Upper lobe of left lung (tissue), 6 donors: ENCODE measurements around the gene PLOD1. TPM values are rescaled to one million over a fixed set of nuclear protein-coding genes. Genes with fewer than 3 reads are reported as not detected.

Source experiments
- ATAC-seq, 2 donors: fragments of 200-7000 bp; cut with Tn5 transposase; one replicate each; pipeline ENCODE4 v1.9.1; 2022; ENCODE audit warnings: mild to moderate bottlenecking in 2 of 2, moderate library complexity in 2 of 2; ENCODE audit not compliant: low FRiP score in 2 of 2
- DNase-seq, 2 donors: peaks; one replicate each; pipeline ENCODE4 v3.0.0-alpha.2; 2019 to 2020
- H3K27ac ChIP-seq, 4 donors: fragments of 200-600 bp; sonication (generic); one replicate each; pipeline ENCODE4 v1.5.1; 2016 to 2019
- H3K27me3 ChIP-seq, 4 donors: fragments of 200-600 bp; sonication (generic); one replicate each; pipeline ENCODE4 v1.5.1; 2017 to 2019
- H3K36me3 ChIP-seq, 4 donors: fragments of 200-600 bp; sonication (generic); one replicate each; pipeline ENCODE4 v1.5.1; 2016 to 2019
- H3K4me1 ChIP-seq, 4 donors: fragments of 200-600 bp; sonication (generic); one replicate each; pipeline ENCODE4 v1.5.1; 2018 to 2019
- H3K4me3 ChIP-seq, 4 donors: fragments of 200-600 bp; sonication (generic); one replicate each; pipeline ENCODE4 v1.5.1; 2017 to 2019; ENCODE audit warnings: mild to moderate bottlenecking in 2 of 4, moderate library complexity in 1 of 4
- H3K9me3 ChIP-seq, 4 donors: fragments of 200-600 bp; sonication (generic); one replicate each; pipeline ENCODE4 v1.5.1; 2018 to 2019
- EP300 ChIP-seq, 4 donors: sonication (generic); formaldehyde crosslinking; IDR thresholded peaks; one replicate each; pipeline ENCODE4 v1.5.1; 2017; ENCODE audit warnings: antibody characterized with exemption in 4 of 4, control low read depth in 2 of 4
- POLR2A ChIP-seq, 4 donors: fragments of 450-650 bp; IDR thresholded peaks; one replicate each; pipeline ENCODE4 v1.5.1; 2016 to 2017; ENCODE audit warnings: antibody characterized with exemption in 4 of 4, mild to moderate bottlenecking in 2 of 4
- POLR2AphosphoS5 ChIP-seq, 2 donors: sonication (generic); formaldehyde crosslinking; IDR thresholded peaks; one replicate each; pipeline ENCODE4 v1.5.1; 2017; ENCODE audit warnings: antibody characterized with exemption in 2 of 2
- WGBS, 2 donors: methylation state at CpG; one replicate each; pipeline ENCODE4 v1.1.5; 2017 to 2018; 5-methylcytosine and 5-hydroxymethylcytosine counted together
- total RNA-seq, 6 donors: library from RNA; depleted of rRNA in 4 of 6; stranded (reverse); fragments of >200 nt in 4 of 6; gene quantifications; one replicate each; pipeline versions ENCODE4 v1.1.0 to v1.2.1, GENCODE V29; 2016 to 2021
- TF ChIP-seq, protein P1 (sequence below), 6 experiments: fragments of 450-650 bp in 4 of 6; fragments of 200-600 bp in 2 of 6; sonication (generic) in 2 of 6; IDR thresholded peaks; one replicate each; pipeline ENCODE4 v1.5.1; 2016 to 2019; ENCODE audit warnings: antibody characterized with exemption in 6 of 6
- donor health status: DM: no; HTN: no; CAD: no; lungs with moderate emphysema.
- donor health status: DM: no; HTN: yes; CAD: no; lungs with severe emphysema.

The PLOD1 gene
- total RNA-seq, 6 donors from 2014 or later: 31.4 to 99.0 (median 52.8) TPM

DNA sequence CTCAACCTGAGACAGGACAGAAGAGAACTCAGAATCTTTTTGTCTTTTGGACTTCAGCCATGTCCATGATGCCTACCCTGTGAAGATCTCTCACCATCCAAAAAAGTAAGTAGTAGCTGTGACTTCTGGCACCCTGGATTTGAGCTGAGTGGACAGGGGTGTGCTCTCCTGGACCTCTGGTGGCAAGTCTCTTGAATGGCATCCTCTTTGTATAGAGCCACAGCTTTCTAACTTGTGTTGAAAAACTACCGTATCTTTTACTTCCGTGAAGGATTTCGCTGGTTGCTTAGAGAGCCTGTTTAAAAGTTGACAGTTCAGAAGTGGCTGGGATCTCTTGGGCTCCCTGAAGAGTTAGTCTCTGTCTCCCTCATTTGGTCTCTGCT lies 47.5 kb downstream of the PLOD1 start:
- no peak for TF ChIP-seq EP300 (IDR thresholded peaks at IDR 0.05)
- TF ChIP-seq, protein P1, sequence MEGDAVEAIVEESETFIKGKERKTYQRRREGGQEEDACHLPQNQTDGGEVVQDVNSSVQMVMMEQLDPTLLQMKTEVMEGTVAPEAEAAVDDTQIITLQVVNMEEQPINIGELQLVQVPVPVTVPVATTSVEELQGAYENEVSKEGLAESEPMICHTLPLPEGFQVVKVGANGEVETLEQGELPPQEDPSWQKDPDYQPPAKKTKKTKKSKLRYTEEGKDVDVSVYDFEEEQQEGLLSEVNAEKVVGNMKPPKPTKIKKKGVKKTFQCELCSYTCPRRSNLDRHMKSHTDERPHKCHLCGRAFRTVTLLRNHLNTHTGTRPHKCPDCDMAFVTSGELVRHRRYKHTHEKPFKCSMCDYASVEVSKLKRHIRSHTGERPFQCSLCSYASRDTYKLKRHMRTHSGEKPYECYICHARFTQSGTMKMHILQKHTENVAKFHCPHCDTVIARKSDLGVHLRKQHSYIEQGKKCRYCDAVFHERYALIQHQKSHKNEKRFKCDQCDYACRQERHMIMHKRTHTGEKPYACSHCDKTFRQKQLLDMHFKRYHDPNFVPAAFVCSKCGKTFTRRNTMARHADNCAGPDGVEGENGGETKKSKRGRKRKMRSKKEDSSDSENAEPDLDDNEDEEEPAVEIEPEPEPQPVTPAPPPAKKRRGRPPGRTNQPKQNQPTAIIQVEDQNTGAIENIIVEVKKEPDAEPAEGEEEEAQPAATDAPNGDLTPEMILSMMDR (IDR thresholded peaks at IDR 0.05): peak in 2 of 6 experiments; percentile 33 to 41
- no peak for DNase-seq
- ATAC-seq: no peak
- H3K4me3 ChIP-seq: no peak overlapping the region
- WGBS, 2 donors: 55 to 94% methylated on average over 3 of the region's 3 CpGs
- H3K27me3 ChIP-seq: no peaks in the 10 kb centered on the region
- peaks cover 0 to 42% (median 21%) of the 10 kb centered on the region in 4 donors for H3K36me3 ChIP-seq
- H3K4me1 ChIP-seq: peaks cover 27 to 54% (median 42%) of the 10 kb centered on the region in 4 donors
- no peaks in the 10 kb centered on the region for H3K9me3 ChIP-seq
- no peak overlapping the region for H3K27ac ChIP-seq

DNA sequence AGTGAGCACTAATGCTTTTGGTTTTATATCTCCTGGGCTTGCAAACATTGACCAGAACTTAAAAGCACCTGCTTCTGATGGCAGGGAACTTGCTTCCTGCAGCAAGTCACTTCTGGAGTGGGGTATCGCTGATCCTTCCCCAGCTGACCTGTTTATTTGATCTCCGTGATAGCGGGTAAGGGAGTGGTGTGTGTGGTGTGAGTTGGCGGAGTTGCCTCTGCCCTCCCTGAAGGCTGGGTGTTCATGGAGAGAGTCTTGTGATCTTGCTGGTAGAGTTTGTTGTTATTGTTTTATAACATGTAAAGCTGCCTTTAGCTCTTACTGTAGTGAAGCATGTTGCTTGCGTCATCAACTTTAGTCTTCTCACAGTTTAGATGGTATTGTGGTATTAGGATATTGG lies 49.6 kb downstream of the PLOD1 start:
- no peaks in the 10 kb centered on the region for H3K27me3 ChIP-seq
- TF ChIP-seq POLR2A (IDR thresholded peaks at IDR 0.05): no peak
- TF ChIP-seq, protein P1 (IDR thresholded peaks at IDR 0.05): no peak
- no peak for TF ChIP-seq POLR2AphosphoS5 (IDR thresholded peaks at IDR 0.05)
- no peak for TF ChIP-seq EP300 (IDR thresholded peaks at IDR 0.05)
- DNase-seq (no peak), ATAC-seq (no peak)
- 87 to 89% methylated on average over 5 of the region's 5 CpGs for WGBS, 2 donors
- no peaks in the 10 kb centered on the region for H3K9me3 ChIP-seq
- peaks cover 4 to 55% (median 25%) of the 10 kb centered on the region in 4 donors for H3K36me3 ChIP-seq
- H3K27ac ChIP-seq: peak overlapping the region in 3 of 4 donors; percentile 61 to 81 (median 64)
- H3K4me3 ChIP-seq: no peak overlapping the region
- H3K4me1 ChIP-seq: peaks cover 24 to 50% (median 36%) of the 10 kb centered on the region in 4 donors

GRCh38 chr1:11984576-11984975 lies 50.1 kb downstream of the PLOD1 start:
- H3K4me1 ChIP-seq: peaks cover 19 to 45% (median 31%) of the 10 kb centered on the region in 4 donors
- H3K27me3 ChIP-seq: no peaks in the 10 kb centered on the region
- ATAC-seq (no peak), DNase-seq (no peak)
- no peaks in the 10 kb centered on the region for H3K9me3 ChIP-seq
- TF ChIP-seq, protein P1 (IDR thresholded peaks at IDR 0.05): no peak
- TF ChIP-seq POLR2A (IDR thresholded peaks at IDR 0.05): no peak
- no peak for TF ChIP-seq EP300 (IDR thresholded peaks at IDR 0.05)
- TF ChIP-seq POLR2AphosphoS5 (IDR thresholded peaks at IDR 0.05): no peak
- no peak overlapping the region for H3K4me3 ChIP-seq
- H3K36me3 ChIP-seq: peaks cover 5 to 60% (median 30%) of the 10 kb centered on the region in 4 donors
- 90 to 94% methylated on average over 6 of the region's 6 CpGs for WGBS, 2 donors
- peak overlapping the region in 3 of 4 donors; percentile 61 to 81 (median 64) for H3K27ac ChIP-seq

- WGBS, 2 donors: 87 to 91% methylated on average over 2 to 3 of the region's 3 CpGs
- H3K27ac ChIP-seq: peak overlapping the region; percentile 67 to 86 (median 80)
- no peak for TF ChIP-seq POLR2AphosphoS5 (IDR thresholded peaks at IDR 0.05)
- ATAC-seq (no peak), DNase-seq (no peak)
- no peaks in the 10 kb centered on the region for H3K27me3 ChIP-seq
- H3K9me3 ChIP-seq: no peaks in the 10 kb centered on the region
- peaks cover 10 to 66% (median 36%) of the 10 kb centered on the region in 4 donors for H3K36me3 ChIP-seq
- H3K4me1 ChIP-seq: peaks cover 20 to 48% (median 33%) of the 10 kb centered on the region in 4 donors
- H3K4me3 ChIP-seq: no peak overlapping the region
Measured at GRCh38 chr1:11985171-11985570, 50.7 kb downstream of the PLOD1 start.

GRCh38 chr1:11985851-11986250 lies 51.3 kb downstream of the PLOD1 start:
- Histone ChIP-seq H3K4me3 (no peak overlapping the region), H3K4me1 (peaks cover 24 to 50% (median 31%) of the 10 kb centered on the region in 4 donors), H3K9me3 (no peaks in the 10 kb centered on the region), H3K36me3 (peaks cover 14 to 72% (median 41%) of the 10 kb centered on the region in 4 donors), H3K27me3 (no peaks in the 10 kb centered on the region), H3K27ac (peak overlapping the region; percentile 67 to 86 (median 80))
- TF ChIP-seq POLR2AphosphoS5 (IDR thresholded peaks at IDR 0.05): peak; percentile 24 to 82
- TF ChIP-seq, protein P1 (IDR thresholded peaks at IDR 0.05): no peak
- WGBS, 2 donors: 58 to 68% methylated on average over 7 of the region's 7 CpGs
- DNase-seq: no peak
- ATAC-seq: peak in 1 of 2 donors; percentile 55
